ENCODE results near the gene TBC1D24. TPM values are rescaled to one million over a fixed set of nuclear protein-coding genes. Genes with fewer than 3 reads are reported as not detected.

Gene TBC1D24
- total RNA-seq, 1 donor from 2014 or later = 25.0 TPM

DNA sequence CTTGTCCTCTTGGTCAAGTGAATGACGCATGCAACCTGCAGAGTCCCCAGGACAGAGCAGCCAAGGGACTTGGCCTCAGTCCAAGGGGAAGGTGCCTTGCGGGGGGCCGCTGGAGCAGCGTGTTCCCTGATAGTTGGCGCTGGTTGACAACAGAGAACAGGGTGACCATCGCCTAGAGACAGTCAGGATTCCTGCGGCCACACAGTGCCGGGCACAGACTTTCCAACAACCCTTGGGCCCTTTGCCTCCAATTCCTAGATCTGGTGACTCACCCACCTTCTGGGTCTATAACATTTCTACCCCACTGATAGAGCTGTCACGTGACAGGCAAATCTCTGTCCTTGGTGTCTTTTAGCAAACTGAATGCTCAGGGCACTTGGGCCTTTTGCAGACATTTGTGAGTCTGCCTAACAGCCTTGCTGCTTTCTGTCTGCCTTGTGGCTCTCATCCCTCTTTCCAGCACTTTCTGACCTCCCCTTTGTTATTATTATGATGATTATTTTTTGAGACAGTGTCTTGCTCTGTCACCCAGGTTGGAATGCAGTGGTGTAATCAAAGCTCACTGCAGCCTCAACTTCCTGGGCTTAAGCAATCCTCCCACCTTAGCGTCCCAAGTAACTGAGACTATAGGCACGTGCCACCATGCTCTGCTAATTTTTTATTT lies 26.9 kb upstream of the TBC1D24 start:
- no peaks in the 10 kb centered on the region for H3K4me1 Mint-ChIP-seq
- H3K27me3 Mint-ChIP-seq (ENCODE audit: low read depth) = no peaks in the 10 kb centered on the region
- no peak for DNase-seq (ENCODE audit: low spot score in 2 of 2, unreplicated experiment in 2 of 2)
- TF ChIP-seq, protein P1, sequence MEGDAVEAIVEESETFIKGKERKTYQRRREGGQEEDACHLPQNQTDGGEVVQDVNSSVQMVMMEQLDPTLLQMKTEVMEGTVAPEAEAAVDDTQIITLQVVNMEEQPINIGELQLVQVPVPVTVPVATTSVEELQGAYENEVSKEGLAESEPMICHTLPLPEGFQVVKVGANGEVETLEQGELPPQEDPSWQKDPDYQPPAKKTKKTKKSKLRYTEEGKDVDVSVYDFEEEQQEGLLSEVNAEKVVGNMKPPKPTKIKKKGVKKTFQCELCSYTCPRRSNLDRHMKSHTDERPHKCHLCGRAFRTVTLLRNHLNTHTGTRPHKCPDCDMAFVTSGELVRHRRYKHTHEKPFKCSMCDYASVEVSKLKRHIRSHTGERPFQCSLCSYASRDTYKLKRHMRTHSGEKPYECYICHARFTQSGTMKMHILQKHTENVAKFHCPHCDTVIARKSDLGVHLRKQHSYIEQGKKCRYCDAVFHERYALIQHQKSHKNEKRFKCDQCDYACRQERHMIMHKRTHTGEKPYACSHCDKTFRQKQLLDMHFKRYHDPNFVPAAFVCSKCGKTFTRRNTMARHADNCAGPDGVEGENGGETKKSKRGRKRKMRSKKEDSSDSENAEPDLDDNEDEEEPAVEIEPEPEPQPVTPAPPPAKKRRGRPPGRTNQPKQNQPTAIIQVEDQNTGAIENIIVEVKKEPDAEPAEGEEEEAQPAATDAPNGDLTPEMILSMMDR (IDR thresholded peaks at IDR 0.05; ENCODE audit: unreplicated experiment) = no peak
- peaks cover 32% of the 10 kb centered on the region for H3K36me3 Mint-ChIP-seq
- no peak overlapping the region for H3K27ac Mint-ChIP-seq
- no peak overlapping the region for H3K4me3 Mint-ChIP-seq
- no peaks in the 10 kb centered on the region for H3K9me3 Mint-ChIP-seq

- H3K4me1 Mint-ChIP-seq = no peaks in the 10 kb centered on the region
- no peaks in the 10 kb centered on the region for H3K27me3 Mint-ChIP-seq (ENCODE audit: low read depth)
- no peak overlapping the region for H3K27ac Mint-ChIP-seq
- DNase-seq (ENCODE audit: low spot score in 2 of 2, unreplicated experiment in 2 of 2) = no peak
- H3K9me3 Mint-ChIP-seq = no peaks in the 10 kb centered on the region
- H3K36me3 Mint-ChIP-seq = peaks cover 37% of the 10 kb centered on the region
- TF ChIP-seq, protein P1 (IDR thresholded peaks at IDR 0.05; ENCODE audit: unreplicated experiment) = no peak
- no peak overlapping the region for H3K4me3 Mint-ChIP-seq
Measured at GRCh38 chr16:2449118-2449517, 25.8 kb upstream of the TBC1D24 start.

GRCh38 chr16:2450535-2450934 lies 24.4 kb upstream of the TBC1D24 start:
- Mint-ChIP-seq H3K4me1 (no peaks in the 10 kb centered on the region), H3K9me3 (no peaks in the 10 kb centered on the region), H3K27ac (no peak overlapping the region), H3K4me3 (no peak overlapping the region), H3K36me3 (peaks cover 33% of the 10 kb centered on the region), H3K27me3 (ENCODE audit: low read depth) (no peaks in the 10 kb centered on the region)
- no peak for DNase-seq (ENCODE audit: low spot score in 2 of 2, unreplicated experiment in 2 of 2)
- TF ChIP-seq, protein P1 (IDR thresholded peaks at IDR 0.05; ENCODE audit: unreplicated experiment) = no peak

DNA sequence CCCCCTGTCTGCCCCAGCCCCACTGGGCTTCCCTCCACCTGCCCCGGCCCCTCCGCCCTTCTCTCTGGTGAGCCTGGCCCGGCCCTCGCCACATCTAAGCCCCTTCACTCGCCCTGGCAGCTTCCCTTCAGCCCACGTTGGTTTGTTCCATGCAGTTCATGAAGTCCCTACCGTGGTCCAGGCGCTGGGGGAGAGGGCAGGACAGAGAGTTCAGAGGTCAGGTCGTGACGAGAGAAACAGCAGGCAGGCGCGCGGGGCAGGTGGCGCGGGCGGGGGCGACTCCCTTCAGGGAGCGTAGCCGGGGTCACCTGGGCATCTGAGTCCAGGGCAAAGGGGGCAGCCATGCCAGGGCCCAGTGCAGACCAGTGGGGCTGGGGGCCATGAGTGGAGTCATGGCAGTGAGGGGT lies 23.9 kb upstream of the TBC1D24 start:
- H3K9me3 Mint-ChIP-seq = no peaks in the 10 kb centered on the region
- TF ChIP-seq, protein P1 (IDR thresholded peaks at IDR 0.05; ENCODE audit: unreplicated experiment) = no peak
- no peaks in the 10 kb centered on the region for H3K27me3 Mint-ChIP-seq (ENCODE audit: low read depth)
- H3K27ac Mint-ChIP-seq = no peak overlapping the region
- DNase-seq (ENCODE audit: low spot score in 2 of 2, unreplicated experiment in 2 of 2) = no peak
- no peaks in the 10 kb centered on the region for H3K4me1 Mint-ChIP-seq
- peaks cover 33% of the 10 kb centered on the region for H3K36me3 Mint-ChIP-seq
- no peak overlapping the region for H3K4me3 Mint-ChIP-seq

DNA sequence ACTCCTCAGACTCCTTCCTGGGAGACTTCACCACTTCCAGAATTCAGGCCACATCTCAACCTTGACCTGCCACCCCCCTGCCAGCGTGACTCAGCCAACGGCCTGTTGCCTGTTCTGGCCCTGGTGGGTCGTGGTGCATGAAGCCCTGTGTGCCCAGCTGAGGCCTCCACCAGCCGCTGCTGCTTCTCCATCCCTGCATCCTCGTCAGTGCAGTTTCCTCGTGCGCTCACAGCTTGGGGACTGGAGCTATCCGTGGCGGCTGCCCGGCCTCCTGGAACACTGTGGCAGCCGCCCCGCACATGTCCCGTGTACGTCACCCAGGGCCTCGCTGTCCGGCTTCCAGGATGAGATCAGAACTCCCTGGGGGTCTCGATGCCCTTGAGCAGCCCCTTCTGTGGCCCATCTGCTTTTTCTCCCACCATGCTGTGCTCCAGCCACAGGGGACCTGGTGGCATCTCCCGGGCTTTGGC lies 23.0 kb upstream of the TBC1D24 start:
- Mint-ChIP-seq H3K4me3 (no peak overlapping the region), H3K27ac (no peak overlapping the region), H3K27me3 (ENCODE audit: low read depth) (no peaks in the 10 kb centered on the region), H3K4me1 (no peaks in the 10 kb centered on the region), H3K36me3 (peaks cover 29% of the 10 kb centered on the region), H3K9me3 (no peaks in the 10 kb centered on the region)
- TF ChIP-seq, protein P1 (IDR thresholded peaks at IDR 0.05; ENCODE audit: unreplicated experiment) = no peak
- no peak for DNase-seq (ENCODE audit: low spot score in 2 of 2, unreplicated experiment in 2 of 2)

Data from mesothelial cell of epicardium (in vitro differentiated cells).